ENCODE measurements around the gene CLEC19A. TPM values are rescaled to one million over a fixed set of nuclear protein-coding genes. Genes with fewer than 3 reads are reported as not detected.

Gene CLEC19A
- total RNA-seq, 4 donors from 2014 or later: not detected

- H3K27me3 ChIP-seq: peaks cover 5% of the 10 kb centered on the region
- no peak overlapping the region for H3K27ac ChIP-seq
- H3K4me1 ChIP-seq: no peaks in the 10 kb centered on the region
- TF ChIP-seq POLR2AphosphoS5 (IDR thresholded peaks at IDR 0.05): no peak
- TF ChIP-seq POLR2A (IDR thresholded peaks at IDR 0.05): no peak
- no peak for TF ChIP-seq EP300 (IDR thresholded peaks at IDR 0.05)
- no peak for TF ChIP-seq CTCF (IDR thresholded peaks at IDR 0.05)
- 71% methylated on average over 2 of the region's 2 CpGs for WGBS
- H3K9me3 ChIP-seq: no peaks in the 10 kb centered on the region
- no peak overlapping the region for H3K4me3 ChIP-seq
- H3K36me3 ChIP-seq: no peaks in the 10 kb centered on the region
- no peak for DNase-seq (ENCODE audit: low spot score in 2 of 2)
These were observed 14.0 kb downstream of the CLEC19A start for GRCh38 chr16:19299565-19299964.

GRCh38 chr16:19301931-19302330, 16.4 kb downstream of the CLEC19A start:
- WGBS: 0% methylated on average over 1 of the region's 1 CpG
- Histone ChIP-seq H3K36me3 (no peaks in the 10 kb centered on the region), H3K27ac (no peak overlapping the region), H3K27me3 (no peaks in the 10 kb centered on the region), H3K4me3 (no peak overlapping the region), H3K4me1 (no peaks in the 10 kb centered on the region), H3K9me3 (no peaks in the 10 kb centered on the region)
- no peak for TF ChIP-seq POLR2AphosphoS5 (IDR thresholded peaks at IDR 0.05)
- TF ChIP-seq POLR2A (IDR thresholded peaks at IDR 0.05): no peak
- TF ChIP-seq EP300 (IDR thresholded peaks at IDR 0.05): no peak
- no peak for TF ChIP-seq CTCF (IDR thresholded peaks at IDR 0.05)
- no peak for DNase-seq (ENCODE audit: low spot score in 2 of 2)

- no peaks in the 10 kb centered on the region for H3K36me3 ChIP-seq
- H3K27ac ChIP-seq: no peak overlapping the region
- H3K9me3 ChIP-seq: no peaks in the 10 kb centered on the region
- no peak for DNase-seq (ENCODE audit: low spot score in 2 of 2)
- H3K27me3 ChIP-seq: peaks cover 8% of the 10 kb centered on the region
- H3K4me3 ChIP-seq: no peak overlapping the region
- H3K4me1 ChIP-seq: no peaks in the 10 kb centered on the region
- WGBS: 55% methylated on average over 2 of the region's 2 CpGs
- TF ChIP-seq EP300 (IDR thresholded peaks at IDR 0.05) (no peak), POLR2AphosphoS5 (IDR thresholded peaks at IDR 0.05) (no peak), POLR2A (IDR thresholded peaks at IDR 0.05) (no peak), CTCF (IDR thresholded peaks at IDR 0.05) (no peak)
These were observed 19.2 kb downstream of the CLEC19A start for GRCh38 chr16:19304750-19305149.

GRCh38 chr16:19305443-19305842, 19.9 kb downstream of the CLEC19A start:
- TF ChIP-seq POLR2A (IDR thresholded peaks at IDR 0.05): no peak
- TF ChIP-seq POLR2AphosphoS5 (IDR thresholded peaks at IDR 0.05): no peak
- no peak for TF ChIP-seq EP300 (IDR thresholded peaks at IDR 0.05)
- TF ChIP-seq CTCF (IDR thresholded peaks at IDR 0.05): no peak
- no peak for DNase-seq (ENCODE audit: low spot score in 2 of 2)
- no peaks in the 10 kb centered on the region for H3K4me1 ChIP-seq
- peaks cover 8% of the 10 kb centered on the region for H3K27me3 ChIP-seq
- H3K36me3 ChIP-seq: no peaks in the 10 kb centered on the region
- H3K9me3 ChIP-seq: no peaks in the 10 kb centered on the region
- 89% methylated on average over 2 of the region's 2 CpGs for WGBS
- H3K27ac ChIP-seq: no peak overlapping the region
- no peak overlapping the region for H3K4me3 ChIP-seq

GRCh38 chr16:19307587-19308241, 22.2 kb downstream of the CLEC19A start:
- Histone ChIP-seq H3K36me3 (no peaks in the 10 kb centered on the region), H3K4me1 (no peaks in the 10 kb centered on the region), H3K27me3 (peaks cover 8% of the 10 kb centered on the region), H3K9me3 (no peaks in the 10 kb centered on the region), H3K4me3 (no peak overlapping the region), H3K27ac (no peak overlapping the region)
- WGBS: 65% methylated on average over 8 of the region's 8 CpGs
- no peak for DNase-seq (ENCODE audit: low spot score in 2 of 2)
- no peak for TF ChIP-seq EP300 (IDR thresholded peaks at IDR 0.05)
- TF ChIP-seq POLR2AphosphoS5 (IDR thresholded peaks at IDR 0.05): no peak
- TF ChIP-seq POLR2A (IDR thresholded peaks at IDR 0.05): no peak
- TF ChIP-seq CTCF (IDR thresholded peaks at IDR 0.05): no peak
